Erythroblast (primary cell): ENCODE results near the gene MS4A7.

ENCODE experiments used
- DNase-seq, 2 experiments: peaks; one replicate each; lab custom pipeline; 2025; lab: John Stamatoyannopoulos, UW
- GATA1 ChIP-seq: IDR thresholded peaks from 2 replicates; pipeline ENCODE4 v1.6.1; 2011; ENCODE audit warnings: low read depth, mild to moderate bottlenecking, control low read depth, low read length, moderate library complexity
- POLR2A ChIP-seq: IDR thresholded peaks from 2 replicates; pipeline ENCODE4 v1.6.1; 2011; ENCODE audit warnings: mild to moderate bottlenecking, low read length

MS4A7 gene, protein sequence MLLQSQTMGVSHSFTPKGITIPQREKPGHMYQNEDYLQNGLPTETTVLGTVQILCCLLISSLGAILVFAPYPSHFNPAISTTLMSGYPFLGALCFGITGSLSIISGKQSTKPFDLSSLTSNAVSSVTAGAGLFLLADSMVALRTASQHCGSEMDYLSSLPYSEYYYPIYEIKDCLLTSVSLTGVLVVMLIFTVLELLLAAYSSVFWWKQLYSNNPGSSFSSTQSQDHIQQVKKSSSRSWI

DNA sequence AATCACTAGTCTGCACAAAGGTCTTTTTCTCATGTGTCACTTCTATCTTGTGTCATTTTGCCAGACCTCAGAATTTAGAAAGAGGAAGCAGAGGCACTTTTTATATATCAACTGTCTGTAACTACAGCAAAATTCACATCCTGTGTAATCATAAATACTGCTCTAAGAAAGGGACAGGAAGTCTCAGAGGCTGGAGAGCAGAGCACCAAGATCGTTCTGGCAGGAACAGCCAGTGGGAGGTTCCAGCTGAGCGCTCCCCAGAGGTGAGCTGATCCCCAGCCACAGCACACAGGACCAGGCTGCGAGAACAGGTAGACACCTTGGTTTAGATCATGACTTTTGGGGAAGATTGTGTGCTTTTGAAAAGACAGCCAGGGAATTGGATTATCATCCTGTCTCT lies at the start of gene MS4A7:
Gene MS4A7 (plus strand): TSS at position 179 of the 400 bp plus-strand sequence. CDS start 4,610 bp downstream, outside the sequence.
- TF ChIP-seq POLR2A (no peak), GATA1 (no peak)
- DNase-seq: no peak

DNA sequence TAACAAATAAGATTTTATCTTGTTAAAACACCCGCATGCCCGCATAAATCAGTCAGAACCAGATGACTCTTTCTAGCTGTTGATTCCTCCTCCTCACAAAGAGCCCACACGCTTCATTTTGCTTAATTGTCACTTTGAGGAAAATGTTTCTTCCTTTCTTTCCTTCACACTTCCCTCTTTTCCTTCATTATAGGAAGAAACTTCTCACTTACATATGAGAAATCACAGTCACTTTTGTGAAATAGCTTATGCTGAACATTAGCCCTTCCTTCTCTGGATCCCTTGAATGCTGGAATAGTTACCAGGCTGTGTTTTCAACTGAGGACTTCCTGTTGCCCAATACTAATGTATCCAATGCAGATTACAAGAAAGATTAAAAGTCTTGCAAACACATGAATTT lies 45.5 kb upstream of the MS4A7 start:
- TF ChIP-seq POLR2A (no peak), GATA1 (no peak)

DNA sequence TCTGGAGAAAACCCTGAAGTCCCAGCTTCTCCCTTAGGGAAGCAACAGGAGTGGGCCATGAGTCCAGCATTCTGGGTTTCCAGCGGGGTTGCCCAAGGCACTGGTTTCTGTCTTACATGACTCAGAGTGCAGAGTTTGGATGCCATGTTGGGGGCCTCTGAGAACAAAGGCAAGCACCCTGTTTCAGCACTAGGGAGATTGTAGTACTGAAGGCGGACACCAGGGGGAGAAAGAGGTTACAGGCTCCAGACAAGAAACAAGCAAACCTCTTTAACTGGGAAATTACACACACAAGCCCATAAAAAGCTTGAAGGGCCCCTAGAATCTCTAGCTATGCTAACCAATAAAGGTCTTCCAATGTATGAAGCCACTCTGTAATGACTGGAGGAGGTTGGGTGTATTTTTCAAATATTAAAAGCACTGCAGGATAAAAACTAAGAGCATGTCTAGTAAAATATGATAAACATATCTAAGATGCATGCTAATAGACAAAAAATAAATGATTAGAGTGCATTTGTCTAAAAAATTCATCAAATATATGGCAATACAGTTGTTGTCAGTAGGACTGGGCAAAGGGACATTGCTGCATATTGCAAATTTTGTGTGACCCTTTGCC lies 44.2 kb upstream of the MS4A7 start:
- DNase-seq: peak; percentile 47 to 67
- TF ChIP-seq POLR2A: no peak
- no peak for TF ChIP-seq GATA1

More for the DNA sequence above, 45.5 kb upstream of the MS4A7 start:
- DNase-seq: no peak

DNA sequence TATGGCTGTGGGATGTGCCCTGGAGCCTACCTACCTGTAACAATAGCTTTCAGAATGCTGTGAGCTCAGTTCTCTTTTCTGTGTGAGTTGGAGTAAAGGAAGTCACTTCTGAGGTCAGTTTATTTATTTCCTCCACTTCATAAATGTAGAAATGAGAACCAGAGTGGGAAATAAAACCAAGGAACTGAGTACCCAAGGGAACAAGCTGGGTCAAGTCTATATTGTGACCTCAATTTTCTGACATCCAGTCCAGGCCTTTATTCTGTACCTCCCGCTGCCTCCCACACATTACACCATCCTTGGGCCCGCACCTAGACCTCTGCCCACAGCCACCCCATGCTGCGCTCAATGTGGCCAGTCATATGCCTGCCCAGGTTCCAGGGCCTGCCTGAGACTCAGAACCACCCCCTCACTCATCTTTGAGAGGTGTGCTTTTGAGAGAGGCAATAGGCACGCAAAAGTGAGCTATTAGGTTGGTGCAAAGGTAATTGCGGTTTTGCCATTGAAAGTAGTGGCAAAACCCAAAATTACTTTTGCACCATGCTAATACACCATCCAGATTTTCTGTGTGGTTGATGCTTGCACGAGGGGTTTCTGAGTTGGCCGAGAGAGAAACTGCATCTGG lies 41.5 kb upstream of the MS4A7 start:
- TF ChIP-seq GATA1: no peak
- TF ChIP-seq POLR2A: no peak
- no peak for DNase-seq

DNA sequence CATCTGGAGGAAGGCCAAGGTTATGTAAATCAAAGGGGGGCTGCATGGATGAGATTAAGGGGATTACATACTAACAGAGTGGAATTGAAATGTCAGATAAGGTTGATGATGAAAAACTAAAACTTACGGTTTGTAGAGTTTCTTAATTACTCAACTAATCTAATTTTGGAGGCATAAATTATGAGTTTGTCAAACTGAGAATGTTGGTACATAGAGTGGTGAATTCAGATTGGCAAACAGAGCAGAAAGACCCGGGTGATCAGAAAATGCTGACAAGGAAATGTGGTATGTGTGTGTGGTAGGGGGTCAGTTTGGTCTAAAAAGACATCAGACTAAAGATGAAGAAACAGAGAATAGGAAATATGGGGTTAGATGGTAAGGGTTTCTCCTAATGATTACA lies 40.3 kb upstream of the MS4A7 start:
- DNase-seq: no peak
- TF ChIP-seq POLR2A (no peak), GATA1 (no peak)

DNA sequence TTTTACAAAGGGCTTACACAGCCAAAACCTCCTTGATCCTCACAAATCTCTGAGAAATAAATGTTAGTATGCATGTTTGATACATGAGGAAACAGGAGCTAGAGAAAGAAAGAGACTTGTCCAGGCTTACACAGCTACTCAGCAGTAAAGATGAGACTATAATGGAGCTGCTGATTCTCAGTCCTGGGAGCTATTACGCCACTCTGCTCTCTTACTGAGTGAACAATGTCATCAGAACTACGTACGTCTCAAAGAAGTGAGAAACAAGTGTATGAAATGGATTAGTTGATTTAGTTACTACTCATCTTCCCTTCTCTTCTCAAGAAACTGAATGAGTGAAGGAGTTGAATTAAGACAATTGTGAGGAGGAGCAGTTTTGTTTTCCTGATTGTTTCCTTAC lies 39.0 kb upstream of the MS4A7 start:
- no peak for DNase-seq
- TF ChIP-seq POLR2A: no peak
- no peak for TF ChIP-seq GATA1

DNA sequence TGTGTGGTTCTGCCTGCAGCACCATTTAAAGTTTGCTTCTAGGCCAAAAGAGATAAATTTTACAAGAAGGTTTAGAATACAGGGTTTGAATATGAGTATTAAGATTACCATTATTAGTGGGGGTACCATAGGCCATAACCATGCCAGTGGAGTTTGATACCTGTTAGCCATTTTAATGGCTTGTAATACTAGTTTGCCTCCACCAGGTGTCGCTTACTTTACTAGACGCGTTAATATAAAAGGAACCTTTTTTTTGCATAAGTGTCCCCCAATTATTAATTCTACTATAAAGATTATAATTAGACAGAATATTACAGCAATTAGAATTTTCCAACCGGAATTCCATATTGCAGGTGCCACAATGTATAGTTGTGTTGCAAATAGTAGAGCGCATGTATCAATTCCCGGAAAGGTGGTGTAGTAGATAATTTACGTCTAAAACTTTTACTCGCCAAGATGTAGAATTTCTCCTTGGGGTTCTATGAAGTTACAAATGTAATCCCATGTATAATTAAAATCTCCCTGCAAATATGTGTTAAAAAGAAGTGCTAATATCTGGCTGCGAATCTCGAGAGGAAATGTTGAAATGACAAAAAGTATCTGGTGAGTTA lies 35.1 kb upstream of the MS4A7 start:
- DNase-seq: peak; percentile 16 to 33
- TF ChIP-seq GATA1: no peak
- no peak for TF ChIP-seq POLR2A

DNA sequence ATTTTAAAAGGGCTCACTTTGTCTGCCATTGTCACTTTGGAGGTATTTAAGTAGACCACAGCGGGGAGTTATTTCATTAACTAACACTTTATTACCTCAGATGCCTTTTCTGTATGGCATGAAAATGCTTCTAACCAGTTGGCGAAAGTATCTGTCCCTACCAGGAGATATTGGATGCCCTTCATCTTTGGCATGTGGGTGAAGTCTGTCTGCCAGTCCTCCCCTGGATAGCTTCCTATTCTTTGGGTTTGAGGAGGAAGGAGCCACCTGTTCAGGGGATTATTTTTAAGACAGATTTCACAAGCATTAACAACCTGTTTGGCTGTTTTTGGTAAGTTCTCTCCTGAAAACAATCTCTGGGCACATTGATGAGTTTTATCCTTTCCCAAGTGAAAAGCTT lies 34.2 kb upstream of the MS4A7 start:
- DNase-seq: no peak
- TF ChIP-seq GATA1: no peak
- no peak for TF ChIP-seq POLR2A

DNA sequence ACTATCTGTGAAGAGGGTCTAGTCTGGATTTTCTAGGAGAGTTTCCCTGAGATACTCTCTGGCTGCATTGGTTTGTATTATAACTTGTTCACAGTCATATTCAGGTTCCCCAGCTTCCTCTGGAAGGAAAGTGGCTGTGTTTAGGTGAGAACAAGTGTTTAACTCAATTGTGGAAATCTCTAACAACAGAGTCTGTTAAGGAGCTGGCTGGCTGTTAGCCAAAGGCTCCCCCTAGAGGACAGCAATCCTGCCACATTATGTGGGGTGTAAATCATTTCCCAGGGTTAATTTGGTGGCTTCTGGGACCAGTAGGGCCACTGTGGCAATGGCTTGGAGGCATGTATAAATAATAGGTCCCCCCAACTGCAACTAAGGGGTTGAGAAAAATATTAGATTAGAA lies 32.8 kb upstream of the MS4A7 start:
- TF ChIP-seq POLR2A (no peak), GATA1 (no peak)
- peak; percentile 18 to 39 for DNase-seq

DNA sequence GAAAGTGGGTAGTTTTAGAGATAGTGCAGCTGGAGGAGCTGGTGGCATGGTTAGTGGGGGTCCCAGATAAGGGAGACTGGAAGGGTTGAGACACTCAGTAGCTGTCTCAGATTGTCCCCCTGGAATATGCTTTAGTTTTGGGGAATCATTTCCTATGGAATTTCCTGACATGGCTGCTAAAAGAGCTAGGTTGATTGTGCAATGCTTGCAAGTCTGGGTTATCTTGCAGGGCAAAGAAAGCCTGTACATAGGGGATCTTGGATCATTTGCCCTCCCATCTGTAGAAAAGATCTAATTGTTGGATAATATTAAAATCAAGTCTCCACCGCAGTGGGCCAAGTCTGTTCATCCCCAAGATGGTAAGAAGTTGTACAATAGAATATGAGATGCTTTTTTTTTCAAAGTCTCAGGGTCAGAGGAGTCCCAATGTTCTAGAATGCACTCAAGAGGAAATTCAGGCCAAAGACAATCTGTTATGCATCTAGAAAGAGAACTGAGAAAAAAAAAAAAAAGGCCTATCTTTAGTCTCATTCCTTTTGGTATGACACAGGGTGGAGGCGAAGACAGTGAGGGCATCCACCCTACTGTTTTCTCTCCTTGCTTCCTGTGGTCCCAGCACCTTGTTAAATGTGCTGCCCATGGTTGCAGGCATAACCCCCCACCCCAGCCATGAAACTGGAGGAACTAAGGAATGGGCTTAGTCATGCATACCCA lies 31.1 kb upstream of the MS4A7 start:
- TF ChIP-seq GATA1: no peak
- no peak for TF ChIP-seq POLR2A
- no peak for DNase-seq

DNA sequence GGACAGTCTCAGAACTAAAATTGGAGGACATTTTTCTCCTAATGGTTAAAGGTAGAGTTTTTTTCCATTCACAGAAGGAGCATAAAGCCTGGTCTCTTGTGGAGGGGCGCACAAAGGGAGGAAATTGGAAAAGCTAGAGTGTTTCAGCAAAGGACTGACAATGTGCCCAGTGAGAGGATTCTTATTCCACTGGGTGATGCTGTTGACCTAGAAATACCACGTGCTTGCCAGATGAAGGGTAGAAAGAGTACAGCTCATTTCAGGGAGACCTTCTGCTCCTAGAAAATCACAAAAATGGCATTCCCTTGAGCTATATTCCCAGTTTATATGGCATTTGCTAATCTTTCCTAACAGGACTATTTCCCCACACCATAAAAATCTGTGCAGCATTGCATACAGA lies 30.2 kb upstream of the MS4A7 start:
- DNase-seq: no peak
- TF ChIP-seq POLR2A (no peak), GATA1 (no peak)

DNA sequence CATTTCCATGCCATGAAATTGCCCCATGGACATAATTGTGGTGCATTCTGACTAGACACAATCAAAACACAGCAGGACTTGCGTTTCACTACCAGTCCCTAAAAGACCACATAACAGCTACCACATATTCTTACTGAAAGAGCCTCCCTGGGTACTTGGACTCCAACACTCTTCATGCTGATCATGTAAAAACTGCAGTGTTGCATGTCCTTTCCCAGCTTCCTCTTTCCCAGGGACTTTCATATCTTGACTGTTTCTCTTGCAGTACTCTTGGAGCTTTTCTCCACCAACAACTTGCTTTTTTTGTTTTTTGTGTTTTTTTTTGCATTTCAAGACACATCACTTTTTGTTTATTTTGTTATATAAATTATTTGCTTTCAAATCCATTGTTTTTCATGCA lies 28.3 kb upstream of the MS4A7 start:
- TF ChIP-seq POLR2A (no peak), GATA1 (no peak)
- no peak for DNase-seq

DNA sequence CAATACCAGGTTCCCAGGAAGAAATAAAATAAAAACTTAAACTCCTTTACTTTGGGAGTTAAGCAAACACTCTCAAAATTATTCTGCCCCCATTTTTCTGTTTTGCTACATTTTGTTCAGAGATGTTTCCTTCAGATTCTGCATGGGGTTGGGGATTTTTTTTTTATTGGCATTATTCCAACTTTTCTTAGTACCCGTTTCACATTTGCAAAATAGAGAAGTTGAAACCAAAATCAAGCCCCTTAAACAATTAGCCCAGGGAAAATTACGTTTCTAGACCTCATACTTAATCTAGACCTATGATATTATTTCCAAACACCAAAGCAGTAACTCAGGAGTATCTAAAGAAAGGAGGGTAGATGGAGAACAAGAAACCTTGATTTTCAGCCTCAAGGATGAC lies 20.6 kb upstream of the MS4A7 start:
- TF ChIP-seq GATA1 (no peak), POLR2A (no peak)
- DNase-seq: no peak

DNA sequence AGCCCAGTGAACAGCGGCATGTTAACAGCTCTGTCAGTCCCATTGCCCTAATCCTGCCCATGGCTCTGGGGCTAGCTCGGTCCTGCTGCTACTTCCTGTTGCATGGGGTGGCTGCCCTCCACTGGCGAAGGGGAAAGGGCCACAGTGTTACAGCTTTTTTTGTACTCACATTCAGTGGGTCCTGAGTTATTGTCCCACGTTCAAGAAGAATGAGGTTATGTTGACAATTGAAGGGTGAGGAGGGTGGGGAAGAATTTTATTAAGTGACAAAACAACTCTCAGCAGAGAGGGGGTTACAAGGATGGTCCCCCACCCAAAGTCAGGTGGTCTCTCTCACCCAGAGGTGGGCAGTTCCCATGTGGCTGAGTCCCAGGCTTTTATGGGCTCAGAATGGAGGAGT lies 17.7 kb upstream of the MS4A7 start:
- DNase-seq: no peak
- TF ChIP-seq GATA1 (no peak), POLR2A (no peak)

DNA sequence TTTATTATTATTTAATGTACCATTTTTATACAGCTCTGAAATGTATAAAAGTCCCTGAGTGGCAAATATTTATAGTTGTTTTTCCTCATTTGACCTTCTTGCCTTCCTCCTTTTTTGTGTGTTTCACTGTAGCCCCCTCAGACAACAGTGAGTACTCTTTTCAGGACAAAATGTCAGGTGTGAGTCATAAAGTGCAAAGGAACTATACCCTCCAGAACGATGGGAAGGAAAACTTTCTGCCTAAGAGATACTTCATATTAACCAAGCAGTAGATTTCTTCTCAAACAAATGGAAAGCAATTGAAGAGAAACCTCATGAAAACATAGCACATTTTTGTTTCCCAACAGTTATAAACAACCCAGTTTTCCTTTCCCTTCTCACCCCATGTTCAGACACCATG lies 16.1 kb upstream of the MS4A7 start:
- TF ChIP-seq POLR2A (no peak), GATA1 (no peak)
- no peak for DNase-seq
